Measurements from ENCODE around the gene HAP1.

DNA sequence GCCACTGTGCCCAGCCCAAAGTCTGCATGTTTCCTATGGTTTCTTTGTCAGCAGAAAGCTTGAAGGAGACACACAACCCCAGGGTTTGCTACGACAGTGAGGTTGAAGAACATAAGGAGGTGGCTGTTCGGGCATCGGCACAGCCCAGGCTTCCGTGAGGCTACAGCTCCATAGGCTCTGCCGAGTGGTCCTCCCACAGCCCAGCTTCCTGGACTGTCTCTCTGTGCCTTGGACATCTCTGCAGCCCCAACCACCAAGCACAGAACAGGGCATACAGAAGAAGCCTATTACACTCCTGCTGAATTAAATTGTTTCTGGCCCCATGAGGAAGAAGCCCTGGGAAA is 3.2 kb upstream of the HAP1 start:
- TF ChIP-seq, protein P1, sequence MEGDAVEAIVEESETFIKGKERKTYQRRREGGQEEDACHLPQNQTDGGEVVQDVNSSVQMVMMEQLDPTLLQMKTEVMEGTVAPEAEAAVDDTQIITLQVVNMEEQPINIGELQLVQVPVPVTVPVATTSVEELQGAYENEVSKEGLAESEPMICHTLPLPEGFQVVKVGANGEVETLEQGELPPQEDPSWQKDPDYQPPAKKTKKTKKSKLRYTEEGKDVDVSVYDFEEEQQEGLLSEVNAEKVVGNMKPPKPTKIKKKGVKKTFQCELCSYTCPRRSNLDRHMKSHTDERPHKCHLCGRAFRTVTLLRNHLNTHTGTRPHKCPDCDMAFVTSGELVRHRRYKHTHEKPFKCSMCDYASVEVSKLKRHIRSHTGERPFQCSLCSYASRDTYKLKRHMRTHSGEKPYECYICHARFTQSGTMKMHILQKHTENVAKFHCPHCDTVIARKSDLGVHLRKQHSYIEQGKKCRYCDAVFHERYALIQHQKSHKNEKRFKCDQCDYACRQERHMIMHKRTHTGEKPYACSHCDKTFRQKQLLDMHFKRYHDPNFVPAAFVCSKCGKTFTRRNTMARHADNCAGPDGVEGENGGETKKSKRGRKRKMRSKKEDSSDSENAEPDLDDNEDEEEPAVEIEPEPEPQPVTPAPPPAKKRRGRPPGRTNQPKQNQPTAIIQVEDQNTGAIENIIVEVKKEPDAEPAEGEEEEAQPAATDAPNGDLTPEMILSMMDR (IDR thresholded peaks at IDR 0.05): no peak
- no peak for TF ChIP-seq POLR2A (IDR thresholded peaks at IDR 0.05)

Measured in heart left ventricle (tissue), 13 donors.